Esophagus muscularis mucosa (tissue), 3 donors: ENCODE results near the gene MBOAT1.

Source experiments
- POLR2A ChIP-seq: fragments of 450-650 bp; IDR thresholded peaks from one replicate; pipeline ENCODE4 v1.6.1; 2017; ENCODE audit warnings: antibody characterized with exemption, moderate library complexity, mild to moderate bottlenecking, low read depth
- POLR2AphosphoS5 ChIP-seq, 2 donors: sonication (generic); formaldehyde crosslinking; IDR thresholded peaks; one replicate each; pipeline ENCODE4 v1.6.1; 2017; ENCODE audit warnings: antibody characterized with exemption in 2 of 2
- TF ChIP-seq, protein P1 (sequence below), 3 experiments: fragments of 200-600 bp in 2 of 3; fragments of 450-650 bp in 1 of 3; sonication (generic) in 2 of 3; IDR thresholded peaks; one replicate each; pipeline ENCODE4 v1.5.1; 2017 to 2019; ENCODE audit warnings: antibody characterized with exemption in 3 of 3, mild to moderate bottlenecking in 2 of 3, moderate library complexity in 1 of 3

DNA sequence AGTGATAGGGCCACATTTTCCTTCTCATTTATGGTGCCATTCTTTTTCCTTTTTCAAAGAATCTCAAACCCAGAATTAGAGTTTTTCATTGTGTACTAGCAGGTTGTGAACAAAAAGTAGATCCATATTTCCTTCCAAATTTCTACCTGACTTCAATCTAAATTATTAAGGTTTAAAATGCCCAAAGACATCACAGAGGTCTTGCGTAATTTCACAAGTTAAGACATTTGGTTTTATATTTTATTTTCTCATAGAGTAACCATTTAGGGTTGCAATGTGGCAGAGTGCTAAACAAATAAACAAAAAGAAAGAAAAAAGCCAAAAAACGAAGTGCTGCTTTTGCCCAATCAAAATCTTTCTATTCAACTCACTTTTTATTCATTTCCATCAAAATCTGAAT lies 49.4 kb upstream of the MBOAT1 start:
- no peak for TF ChIP-seq POLR2A
- TF ChIP-seq, protein P1, sequence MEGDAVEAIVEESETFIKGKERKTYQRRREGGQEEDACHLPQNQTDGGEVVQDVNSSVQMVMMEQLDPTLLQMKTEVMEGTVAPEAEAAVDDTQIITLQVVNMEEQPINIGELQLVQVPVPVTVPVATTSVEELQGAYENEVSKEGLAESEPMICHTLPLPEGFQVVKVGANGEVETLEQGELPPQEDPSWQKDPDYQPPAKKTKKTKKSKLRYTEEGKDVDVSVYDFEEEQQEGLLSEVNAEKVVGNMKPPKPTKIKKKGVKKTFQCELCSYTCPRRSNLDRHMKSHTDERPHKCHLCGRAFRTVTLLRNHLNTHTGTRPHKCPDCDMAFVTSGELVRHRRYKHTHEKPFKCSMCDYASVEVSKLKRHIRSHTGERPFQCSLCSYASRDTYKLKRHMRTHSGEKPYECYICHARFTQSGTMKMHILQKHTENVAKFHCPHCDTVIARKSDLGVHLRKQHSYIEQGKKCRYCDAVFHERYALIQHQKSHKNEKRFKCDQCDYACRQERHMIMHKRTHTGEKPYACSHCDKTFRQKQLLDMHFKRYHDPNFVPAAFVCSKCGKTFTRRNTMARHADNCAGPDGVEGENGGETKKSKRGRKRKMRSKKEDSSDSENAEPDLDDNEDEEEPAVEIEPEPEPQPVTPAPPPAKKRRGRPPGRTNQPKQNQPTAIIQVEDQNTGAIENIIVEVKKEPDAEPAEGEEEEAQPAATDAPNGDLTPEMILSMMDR (IDR thresholded peaks at IDR 0.05): no peak
- no peak for TF ChIP-seq POLR2AphosphoS5 (IDR thresholded peaks at IDR 0.05)
